NB4 (cell line): ENCODE results near the gene KCNH6.

Experiments used
- POLR2A ChIP-seq: IDR thresholded peaks from 2 replicates; pipeline ENCODE4 v1.6.1; 2011; ENCODE audit warnings: mild to moderate bottlenecking; ENCODE audit not compliant: insufficient read length; ENCODE audit errors: extremely low read depth
- TF ChIP-seq, protein P1 (sequence below): IDR thresholded peaks from one replicate; pipeline ENCODE4 v1.5.1; 2012; ENCODE audit warnings: low read depth, low read length
- TF ChIP-seq, protein P2 (sequence below): IDR thresholded peaks from 2 replicates; pipeline ENCODE4 v1.6.1; 2011; ENCODE audit warnings: low read depth, low read length

DNA sequence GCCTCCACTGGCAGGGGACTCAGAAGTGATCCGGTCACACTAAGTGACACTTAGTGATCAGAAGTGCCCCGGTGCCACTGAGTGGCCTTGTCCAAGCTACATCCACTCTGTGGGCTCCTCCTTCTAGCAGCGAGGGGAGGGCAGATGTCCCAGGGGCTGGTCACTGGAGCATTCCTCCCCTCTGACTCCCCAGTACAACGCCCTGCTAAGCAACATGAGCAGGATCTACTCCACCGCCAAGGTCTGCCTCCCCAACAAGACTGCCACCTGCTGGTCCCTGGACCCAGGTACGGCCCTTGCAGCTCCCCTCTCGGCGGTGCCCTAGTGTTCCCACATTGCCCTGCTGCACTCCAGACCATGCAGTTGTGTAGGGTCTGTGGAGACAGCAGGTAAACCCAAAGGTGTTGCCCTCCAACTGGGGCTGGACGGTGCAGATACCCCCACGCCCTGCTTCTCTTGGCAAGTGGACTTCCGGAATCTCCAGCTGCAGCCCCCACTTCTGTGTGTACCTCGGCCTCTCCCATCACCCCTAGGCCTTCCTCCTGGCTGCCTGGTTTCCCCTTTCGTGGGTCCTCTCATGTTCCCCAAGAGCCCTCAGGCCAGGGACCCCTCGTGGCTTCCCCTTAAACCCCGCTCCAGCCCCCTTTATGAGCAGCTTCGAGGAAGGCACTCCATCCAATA, 44.2 kb upstream of the KCNH6 start:
- TF ChIP-seq, protein P1, sequence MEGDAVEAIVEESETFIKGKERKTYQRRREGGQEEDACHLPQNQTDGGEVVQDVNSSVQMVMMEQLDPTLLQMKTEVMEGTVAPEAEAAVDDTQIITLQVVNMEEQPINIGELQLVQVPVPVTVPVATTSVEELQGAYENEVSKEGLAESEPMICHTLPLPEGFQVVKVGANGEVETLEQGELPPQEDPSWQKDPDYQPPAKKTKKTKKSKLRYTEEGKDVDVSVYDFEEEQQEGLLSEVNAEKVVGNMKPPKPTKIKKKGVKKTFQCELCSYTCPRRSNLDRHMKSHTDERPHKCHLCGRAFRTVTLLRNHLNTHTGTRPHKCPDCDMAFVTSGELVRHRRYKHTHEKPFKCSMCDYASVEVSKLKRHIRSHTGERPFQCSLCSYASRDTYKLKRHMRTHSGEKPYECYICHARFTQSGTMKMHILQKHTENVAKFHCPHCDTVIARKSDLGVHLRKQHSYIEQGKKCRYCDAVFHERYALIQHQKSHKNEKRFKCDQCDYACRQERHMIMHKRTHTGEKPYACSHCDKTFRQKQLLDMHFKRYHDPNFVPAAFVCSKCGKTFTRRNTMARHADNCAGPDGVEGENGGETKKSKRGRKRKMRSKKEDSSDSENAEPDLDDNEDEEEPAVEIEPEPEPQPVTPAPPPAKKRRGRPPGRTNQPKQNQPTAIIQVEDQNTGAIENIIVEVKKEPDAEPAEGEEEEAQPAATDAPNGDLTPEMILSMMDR, result peak; percentile 86
- no peak for TF ChIP-seq POLR2A
- TF ChIP-seq, protein P2, sequence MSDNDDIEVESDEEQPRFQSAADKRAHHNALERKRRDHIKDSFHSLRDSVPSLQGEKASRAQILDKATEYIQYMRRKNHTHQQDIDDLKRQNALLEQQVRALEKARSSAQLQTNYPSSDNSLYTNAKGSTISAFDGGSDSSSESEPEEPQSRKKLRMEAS, result no peak
